ENCODE data around the gene KLF9.
A peak's percentile ranks its signal among the peaks of the same experiment; 100 is the strongest.

- peak; percentile 36 for TF ChIP-seq POLR2A (IDR thresholded peaks at IDR 0.05)
- TF ChIP-seq CTCF (IDR thresholded peaks at IDR 0.05): no peak
Measured at GRCh38 chr9:70412832-70413463, 1.5 kb downstream of the KLF9 start.
